CD14-positive monocyte (primary cell): ENCODE data around the gene SPCS3. TPM values are rescaled to one million over a fixed set of nuclear protein-coding genes. Genes with fewer than 3 reads are reported as not detected.

ENCODE experiments used
- DNase-seq, 3 donors: peaks; one replicate each; pipeline ENCODE4 v3.0.0-alpha.2; 2011 to 2022
- H2AFZ ChIP-seq: 2 replicates; pipeline ENCODE4 v1.6.0; 2012; ENCODE audit warnings: mild to moderate bottlenecking, low read depth, low read length, inconsistent platforms; ENCODE audit not compliant: insufficient read depth, poor library complexity, severe bottlenecking
- H3K27ac ChIP-seq, 2 donors: 1 replicate in 1 of 2; 2 replicates in 1 of 2; pipeline ENCODE4 v1.5.1; 2012 to 2013; ENCODE audit warnings: low read length in 2 of 2, control low read depth in 1 of 2, inconsistent platforms in 1 of 2, low read depth in 1 of 2, mild to moderate bottlenecking in 1 of 2
- H3K27me3 ChIP-seq, 2 donors: one replicate each; pipeline versions ENCODE4 v1.6.0 to v1.6.1; 2011 to 2013; ENCODE audit warnings: low read length in 2 of 2; ENCODE audit not compliant: control insufficient read depth in 2 of 2, insufficient read depth in 2 of 2
- H3K36me3 ChIP-seq, 2 donors: replicated peaks in 1 of 2; 1 replicate in 1 of 2; 2 replicates in 1 of 2; pipeline versions ENCODE4 v1.5.1 to v1.6.1; 2012 to 2013; ENCODE audit warnings: low read length in 2 of 2, control low read depth in 1 of 2, inconsistent platforms in 1 of 2, mild to moderate bottlenecking in 1 of 2; ENCODE audit not compliant: insufficient read depth in 2 of 2, control insufficient read depth in 1 of 2
- H3K4me1 ChIP-seq, 2 donors: 1 replicate in 1 of 2; 2 replicates in 1 of 2; pipeline versions ENCODE4 v1.5.1 to v1.6.1; 2012 to 2013; ENCODE audit warnings: low read length in 2 of 2, control low read depth in 1 of 2, inconsistent platforms in 1 of 2, mild to moderate bottlenecking in 1 of 2, moderate library complexity in 1 of 2; ENCODE audit not compliant: insufficient read depth in 2 of 2, control insufficient read depth in 1 of 2
- H3K4me2 ChIP-seq: replicated peaks from 2 replicates; pipeline ENCODE3; 2012; ENCODE audit warnings: low read length, moderate library complexity, mild to moderate bottlenecking; ENCODE audit not compliant: poor library complexity, severe bottlenecking; ENCODE audit errors: extremely low read depth
- H3K4me3 ChIP-seq, 3 experiments: fragments of 200-600 bp in 1 of 3; sonication (generic) in 1 of 3; replicated peaks in 1 of 3; 1 replicate in 2 of 3; 2 replicates in 1 of 3; pipeline ENCODE4 v1.5.1; 2011 to 2013; ENCODE audit warnings: low read length in 3 of 3, mild to moderate bottlenecking in 3 of 3, control low read depth in 2 of 3, low read depth in 2 of 3, inconsistent platforms in 1 of 3, moderate library complexity in 1 of 3
- H3K79me2 ChIP-seq: 2 replicates; pipeline ENCODE4 v1.6.0; 2012; ENCODE audit warnings: mild to moderate bottlenecking, control low read depth, inconsistent platforms, low read length, moderate library complexity; ENCODE audit not compliant: insufficient read depth
- H3K9ac ChIP-seq: 2 replicates; pipeline ENCODE4 v1.6.0; 2017; ENCODE audit warnings: low read length, mild to moderate bottlenecking; ENCODE audit not compliant: insufficient read depth, poor library complexity, severe bottlenecking
- H3K9me3 ChIP-seq, 2 donors: replicated peaks in 1 of 2; 1 replicate in 1 of 2; 2 replicates in 1 of 2; pipeline versions ENCODE4 v1.5.1 to v1.6.1; 2012 to 2013; ENCODE audit warnings: low read length in 2 of 2, control low read depth in 1 of 2; ENCODE audit not compliant: control insufficient read depth in 1 of 2, insufficient read depth in 1 of 2
- H4K20me1 ChIP-seq: 2 replicates; pipeline ENCODE4 v1.6.0; 2012; ENCODE audit warnings: mild to moderate bottlenecking, low read length, control low read depth, moderate library complexity; ENCODE audit not compliant: insufficient read depth
- H3K27ac Mint-ChIP-seq, 7 donors: one replicate each; pipeline ENCODE4 v1.8.0; 2020; ENCODE audit warnings: mild to moderate bottlenecking in 7 of 7, mixed read lengths in 7 of 7, moderate library complexity in 6 of 7, inconsistent platforms in 2 of 7
- H3K27me3 Mint-ChIP-seq, 3 donors: one replicate each; pipeline ENCODE4 v1.8.0; 2021 to 2022; ENCODE audit warnings: low read depth in 3 of 3, mild to moderate bottlenecking in 3 of 3, mixed read lengths in 3 of 3, moderate library complexity in 3 of 3, inconsistent platforms in 1 of 3
- H3K36me3 Mint-ChIP-seq, 2 donors: one replicate each; pipeline ENCODE4 v1.8.0; 2020; ENCODE audit warnings: mixed read lengths in 2 of 2, inconsistent platforms in 1 of 2, mild to moderate bottlenecking in 1 of 2
- H3K4me1 Mint-ChIP-seq: one replicate; pipeline ENCODE4 v1.8.0; 2020; ENCODE audit warnings: mild to moderate bottlenecking, mixed read lengths
- H3K4me3 Mint-ChIP-seq, 2 donors: one replicate each; pipeline ENCODE4 v1.8.0; 2020; ENCODE audit warnings: mild to moderate bottlenecking in 2 of 2, mixed read lengths in 2 of 2, moderate library complexity in 1 of 2
- H3K9me3 Mint-ChIP-seq, 7 donors: one replicate each; pipeline ENCODE4 v1.8.0; 2020 to 2022; ENCODE audit warnings: mixed read lengths in 7 of 7, mild to moderate bottlenecking in 6 of 7, moderate library complexity in 6 of 7, inconsistent platforms in 2 of 7
- CTCF ChIP-seq: fragments of 200-600 bp; IDR thresholded peaks from one replicate; pipeline ENCODE4 v1.8.0; 2022; ENCODE audit warnings: antibody characterized with exemption, mild to moderate bottlenecking
- WGBS: methylation state at CpG from one replicate; pipeline ENCODE4 v1.1.5; 2013; ENCODE audit warnings: missing lambda C conversion rate; ENCODE audit not compliant: insufficient coverage; 5-methylcytosine and 5-hydroxymethylcytosine counted together
- intact Hi-C, 2 donors: fragments of 100-400 bp; cut with micrococcal nuclease; formaldehyde crosslinking; loops; one replicate each; pipeline versions ENCODE4 v1.15.0 to v1.15.1; 2023
- polyA plus RNA-seq, 3 donors: library from polyadenylated mRNA; depleted of rRNA in 1 of 3; unstranded in 2 of 3; stranded (reverse) in 1 of 3; fragments of 300-500 nt in 2 of 3; fragments of >200 nt in 1 of 3; fragmentation: Illumina TruSeq in 2 of 3; gene quantifications; 1 replicate in 2 of 3; 2 replicates in 1 of 3; pipeline ENCODE4 v1.2.3, GENCODE V29; 2012 to 2021

SPCS3 gene
- polyA plus RNA-seq, 3 donors: 50.4 to 112 (median 107) TPM

- peaks cover 0 to 2% (median 0%) of the 10 kb centered on the region in 3 donors for H3K27me3 Mint-ChIP-seq
- Histone ChIP-seq H3K79me2 (peaks cover 14% of the 10 kb centered on the region), H3K36me3 (peaks cover 39 to 44% of the 10 kb centered on the region in 2 donors), H2AFZ (no peak overlapping the region), H3K4me3 (no peak overlapping the region), H3K9ac (no peak overlapping the region), H4K20me1 (peaks cover 33% of the 10 kb centered on the region), H3K4me1 (no peaks in the 10 kb centered on the region), H3K27ac (no peak overlapping the region), H3K9me3 (no peaks in the 10 kb centered on the region), H3K4me2 (no peak overlapping the region), H3K27me3 (no peaks in the 10 kb centered on the region)
- 43% methylated on average over 2 of the region's 3 CpGs for WGBS
- no peaks in the 10 kb centered on the region for H3K4me1 Mint-ChIP-seq
- peak overlapping the region in 5 of 7 donors; percentile 5 to 81 (median 42) for H3K27ac Mint-ChIP-seq
- no peaks in the 10 kb centered on the region for H3K9me3 Mint-ChIP-seq
- intact Hi-C loops: no loop called here
- peaks cover 43 to 47% of the 10 kb centered on the region in 2 donors for H3K36me3 Mint-ChIP-seq
- no peak overlapping the region for H3K4me3 Mint-ChIP-seq
- TF ChIP-seq CTCF: no peak
- no peak for DNase-seq
Observed at GRCh38 chr4:176333076-176333475, 13.3 kb downstream of the SPCS3 start.

GRCh38 chr4:176334066-176334465 is 14.3 kb downstream of the SPCS3 start:
- H3K36me3 ChIP-seq: peaks cover 29 to 34% of the 10 kb centered on the region in 2 donors
- H3K4me3 Mint-ChIP-seq: no peak overlapping the region
- no CpG with 5 or more reads among the region's 5 CpGs for WGBS
- no peak overlapping the region for H3K4me3 ChIP-seq
- no peak overlapping the region for H3K9ac ChIP-seq
- intact Hi-C loops: no loop called here
- H3K27ac ChIP-seq: no peak overlapping the region
- H3K9me3 ChIP-seq: no peaks in the 10 kb centered on the region
- no peaks in the 10 kb centered on the region for H3K4me1 Mint-ChIP-seq
- no peaks in the 10 kb centered on the region for H3K4me1 ChIP-seq
- peaks cover 4% of the 10 kb centered on the region for H3K79me2 ChIP-seq
- peaks cover 23% of the 10 kb centered on the region for H4K20me1 ChIP-seq
- H3K27me3 ChIP-seq: no peaks in the 10 kb centered on the region
- H3K27ac Mint-ChIP-seq: peak overlapping the region in 1 of 7 donors; percentile 19
- H3K4me2 ChIP-seq: no peak overlapping the region
- peaks cover 36 to 45% of the 10 kb centered on the region in 2 donors for H3K36me3 Mint-ChIP-seq
- TF ChIP-seq CTCF: no peak
- H3K27me3 Mint-ChIP-seq: peaks cover 0 to 2% (median 0%) of the 10 kb centered on the region in 3 donors
- no peak for DNase-seq
- H3K9me3 Mint-ChIP-seq: no peaks in the 10 kb centered on the region
- no peak overlapping the region for H2AFZ ChIP-seq
